NCI-H2227 (cell line): ENCODE results near the gene ERC2.

ENCODE experiments used
- DNase-seq: peaks from one replicate; lab custom pipeline; 2025; ENCODE audit not compliant: unreplicated experiment; lab: John Stamatoyannopoulos, UW

ERC2 gene

DNA sequence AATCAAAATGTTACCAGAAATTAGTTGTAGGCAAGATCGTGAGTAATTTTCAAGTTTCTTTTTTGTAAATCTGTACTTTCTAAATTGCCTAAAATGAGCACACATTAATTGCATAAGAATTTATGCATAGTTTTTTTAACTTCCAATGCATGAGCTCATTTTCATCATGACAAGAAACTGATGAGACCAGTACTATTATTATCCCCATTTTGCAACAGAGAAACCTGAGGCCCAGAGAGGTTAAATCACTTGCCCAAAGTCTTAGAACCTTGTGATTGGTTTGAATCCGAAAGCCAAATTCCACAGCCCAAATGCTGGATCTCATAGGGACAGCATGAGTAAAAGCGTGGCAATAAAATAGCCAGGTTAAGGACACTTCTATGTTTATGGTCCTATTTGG is 274.7 kb downstream of the ERC2 start:
- DNase-seq, result no peak

- DNase-seq, result no peak
Observed at GRCh38 chr3:56192001-56192400, 276.3 kb downstream of the ERC2 start.

DNA sequence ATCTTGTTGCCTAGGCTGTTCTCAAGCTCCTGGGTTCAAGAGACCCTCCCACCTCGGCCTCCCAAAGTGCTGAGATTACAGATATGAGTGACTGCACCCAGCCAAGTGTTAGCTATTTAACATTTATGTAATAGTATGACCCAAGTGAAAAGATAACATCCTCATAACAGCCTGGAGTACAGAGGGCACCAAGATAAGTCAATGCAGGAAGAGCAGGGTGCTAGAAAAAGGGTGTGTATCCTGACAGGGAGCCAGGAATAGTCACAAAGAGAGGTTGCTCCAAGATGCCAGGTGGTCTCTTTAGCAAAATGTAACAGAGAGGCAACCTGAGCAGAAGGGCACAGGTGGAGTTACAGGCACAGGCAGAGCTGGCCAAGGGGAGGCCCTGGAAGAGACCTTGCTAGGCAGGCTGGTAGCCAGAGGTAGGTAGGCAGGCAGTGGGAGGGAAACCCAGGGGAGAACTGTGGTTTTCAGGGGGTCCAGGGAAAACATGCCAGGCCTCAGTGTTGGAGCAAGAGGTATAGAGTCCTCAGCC is 277.4 kb downstream of the ERC2 start:
- DNase-seq, result no peak

- no peak for DNase-seq
Observed at GRCh38 chr3:56190130-56190529, 278.1 kb downstream of the ERC2 start.

GRCh38 chr3:56189536-56189935 is 278.7 kb downstream of the ERC2 start:
- no peak for DNase-seq

- DNase-seq, result no peak
Observed at GRCh38 chr3:56188201-56188600, 280.1 kb downstream of the ERC2 start.

DNA sequence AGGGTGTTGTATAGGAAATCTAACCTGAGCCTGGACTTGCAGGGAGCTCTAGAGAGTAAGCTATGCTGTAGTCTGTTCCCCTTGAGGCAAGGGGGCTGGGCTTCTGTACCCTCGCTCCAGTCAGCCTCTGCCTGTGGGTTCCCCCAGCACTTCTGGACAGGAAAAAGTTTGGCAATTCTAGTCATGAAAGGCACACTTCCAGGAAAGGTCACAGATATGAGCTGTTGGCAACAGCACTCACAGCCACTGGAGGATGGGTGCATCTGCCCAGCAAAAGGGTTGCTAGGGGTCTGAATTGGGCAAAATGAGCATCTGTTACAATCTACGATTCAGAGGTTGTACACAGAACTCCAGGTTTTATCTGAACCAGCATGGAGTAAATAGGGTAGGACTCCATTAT is 281.2 kb downstream of the ERC2 start:
- no peak for DNase-seq

GRCh38 chr3:56185827-56186226 is 282.4 kb downstream of the ERC2 start:
- no peak for DNase-seq

- DNase-seq, result no peak
Observed at GRCh38 chr3:56183529-56183928, 284.7 kb downstream of the ERC2 start.

DNA sequence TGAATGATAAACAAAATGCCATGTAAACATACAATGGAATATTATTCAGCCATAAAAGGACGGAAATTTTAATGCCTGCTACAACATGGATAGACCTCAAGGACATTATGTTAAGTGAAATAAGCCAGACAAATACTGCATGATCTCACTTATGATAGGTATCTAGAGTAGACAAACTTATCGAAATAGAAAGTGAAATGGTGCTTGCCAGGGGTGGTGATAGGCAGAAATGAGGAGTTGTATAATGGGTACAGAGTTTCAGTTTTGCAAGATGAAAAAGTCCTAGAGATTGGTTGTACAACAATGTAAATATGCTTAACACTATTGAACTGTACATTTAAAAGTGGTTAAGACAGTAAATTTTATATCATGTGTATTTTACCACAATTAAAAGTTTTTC is 287.8 kb downstream of the ERC2 start:
- no peak for DNase-seq

GRCh38 chr3:56173601-56174000 is 294.7 kb downstream of the ERC2 start:
- peak; percentile 1 for DNase-seq

DNA sequence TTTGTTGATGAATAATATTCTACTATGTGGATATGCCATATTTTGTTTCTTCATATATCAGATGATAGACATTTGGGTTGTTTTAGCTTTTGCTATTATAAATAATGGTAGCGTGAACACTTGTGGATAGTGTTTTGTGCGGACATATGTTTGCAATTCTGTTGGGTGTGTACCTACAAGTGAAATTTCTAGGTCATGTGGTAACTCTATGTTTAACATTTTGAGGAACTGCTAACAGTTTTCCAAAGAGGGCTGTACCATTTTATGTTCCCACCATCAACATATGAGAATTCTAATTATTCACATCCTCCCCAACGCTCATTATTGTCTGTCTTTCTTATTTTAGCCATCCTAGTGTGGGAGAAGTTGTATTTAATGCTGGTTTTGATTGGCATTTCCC is 303.8 kb downstream of the ERC2 start:
- DNase-seq, result no peak

DNA sequence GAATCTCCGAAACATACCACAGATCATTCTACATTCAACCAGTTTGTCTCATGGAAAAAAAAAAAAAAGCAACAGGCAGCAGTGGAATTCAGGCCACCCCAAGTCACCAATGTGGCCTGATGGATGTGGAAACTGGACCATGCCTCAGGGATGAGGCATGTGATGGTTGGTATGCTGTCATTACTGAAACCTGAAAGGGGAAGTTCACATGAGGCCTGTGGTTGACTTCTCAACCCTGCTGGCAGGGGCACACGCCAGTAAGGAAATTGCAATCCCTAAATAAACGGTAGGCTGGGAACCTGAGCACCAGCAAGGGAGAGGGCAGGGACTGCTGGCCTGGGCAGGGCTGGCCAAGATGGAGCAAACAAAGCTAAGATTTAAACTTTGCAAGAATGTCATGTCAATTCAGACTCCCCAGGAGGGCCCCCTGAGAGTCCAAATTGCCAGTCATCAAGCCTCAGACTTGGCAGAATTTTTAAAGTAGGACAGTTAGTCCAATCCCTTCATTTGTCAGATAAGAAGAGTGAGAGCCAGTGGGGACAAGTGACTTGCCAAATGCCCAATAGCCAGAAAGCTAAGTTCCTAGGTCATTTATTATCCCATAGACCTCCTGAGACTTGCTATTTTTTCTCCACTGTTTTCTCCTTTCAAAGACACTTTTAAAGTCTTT is 310.4 kb downstream of the ERC2 start:
- DNase-seq, result no peak

DNA sequence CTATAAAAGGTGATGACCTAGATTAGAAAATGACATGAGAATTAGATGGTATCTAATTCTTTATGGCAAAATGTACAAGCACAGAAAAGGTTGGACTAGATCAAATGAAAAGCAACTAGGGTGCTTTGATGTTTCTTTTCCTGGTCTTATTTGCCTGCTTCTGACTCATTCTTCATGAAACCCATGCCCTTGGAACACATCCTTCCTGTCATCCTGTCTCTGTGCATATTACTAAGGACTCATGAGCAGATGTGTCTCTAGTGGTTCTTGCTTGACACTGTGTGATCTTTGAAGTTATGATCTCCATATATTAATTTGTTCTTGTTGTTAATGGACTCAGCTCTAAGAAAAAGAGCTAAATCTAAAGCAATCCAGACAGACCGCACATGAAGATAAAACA is 314.0 kb downstream of the ERC2 start:
- no peak for DNase-seq

DNA sequence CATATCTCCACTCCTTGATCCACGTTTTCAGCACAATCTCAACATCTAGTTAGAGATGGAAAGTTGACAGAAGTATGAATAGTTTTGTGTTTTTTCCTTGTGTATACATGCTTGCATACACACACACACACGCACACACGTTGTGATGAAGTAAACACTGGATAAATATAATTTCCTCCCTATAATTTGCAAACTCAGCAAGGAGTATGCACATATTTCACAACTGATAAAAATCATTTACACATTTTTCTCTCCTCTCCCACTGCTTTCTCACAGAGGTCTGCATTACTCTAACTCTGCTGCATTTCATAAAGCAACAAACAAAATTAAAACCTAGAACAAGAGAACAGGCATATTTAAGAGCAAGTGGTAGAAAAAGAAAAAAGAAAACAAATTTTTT is 320.9 kb downstream of the ERC2 start:
- no peak for DNase-seq

DNA sequence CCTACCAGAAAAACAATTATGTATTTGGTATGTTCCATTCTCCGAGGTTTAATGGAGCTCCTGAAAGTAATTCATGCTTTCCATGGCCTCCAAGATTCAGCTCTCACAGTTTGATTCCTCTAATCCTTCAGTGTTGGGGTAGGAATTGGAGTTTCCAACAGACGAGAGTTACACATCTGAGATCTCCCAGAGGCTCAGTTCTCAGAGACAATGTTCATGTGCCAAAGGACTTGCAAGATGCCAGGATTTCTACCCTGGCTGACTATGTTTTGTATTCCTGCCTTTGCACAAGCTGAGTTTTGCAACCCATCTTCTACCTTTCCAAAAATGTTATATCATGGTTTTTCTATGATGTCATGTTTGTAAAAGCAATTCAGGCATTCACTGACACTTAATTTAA is 322.9 kb downstream of the ERC2 start:
- DNase-seq, result no peak

GRCh38 chr3:56144805-56145204 is 323.5 kb downstream of the ERC2 start:
- DNase-seq, result no peak

- no peak for DNase-seq
Observed at GRCh38 chr3:56137415-56137814, 330.9 kb downstream of the ERC2 start.

DNA sequence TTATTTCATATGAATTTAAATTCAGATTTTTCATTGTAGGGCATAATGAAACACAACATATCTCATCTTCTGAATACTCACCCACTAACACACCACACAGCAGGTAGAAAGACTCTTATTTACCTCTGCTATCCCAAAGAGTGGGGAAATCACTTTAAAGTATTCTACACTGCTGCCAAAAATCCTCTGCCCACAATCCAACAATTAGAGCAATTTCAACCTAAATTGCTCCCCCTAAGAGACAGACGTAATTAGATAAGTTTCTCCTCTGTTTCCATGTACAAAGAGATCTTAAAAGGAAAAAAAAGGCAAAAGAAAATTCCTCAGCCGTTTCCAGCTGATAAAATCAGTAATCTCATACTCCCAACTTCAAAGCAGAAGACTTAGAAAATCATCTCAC is 331.8 kb downstream of the ERC2 start:
- DNase-seq, result no peak

- no peak for DNase-seq
Observed at GRCh38 chr3:56135941-56136340, 332.3 kb downstream of the ERC2 start.

DNA sequence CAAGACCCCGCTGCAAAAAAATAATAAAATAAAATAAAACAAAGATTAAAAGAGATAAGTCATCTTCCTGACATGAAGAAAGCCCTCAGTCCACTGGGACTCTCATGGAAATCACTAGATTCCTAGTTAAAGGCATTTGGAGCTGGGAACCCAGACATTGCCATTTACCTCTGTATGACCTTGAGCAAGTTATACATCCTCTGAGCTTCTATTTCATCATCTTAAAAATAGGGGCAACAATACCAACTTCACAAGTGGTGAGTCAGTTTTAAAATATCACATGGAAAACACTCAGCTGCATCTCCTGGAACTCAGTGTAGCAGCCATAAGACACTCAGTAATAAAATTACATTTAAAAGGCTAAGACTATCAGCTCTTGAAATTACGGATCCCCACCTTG is 334.8 kb downstream of the ERC2 start:
- no peak for DNase-seq

DNA sequence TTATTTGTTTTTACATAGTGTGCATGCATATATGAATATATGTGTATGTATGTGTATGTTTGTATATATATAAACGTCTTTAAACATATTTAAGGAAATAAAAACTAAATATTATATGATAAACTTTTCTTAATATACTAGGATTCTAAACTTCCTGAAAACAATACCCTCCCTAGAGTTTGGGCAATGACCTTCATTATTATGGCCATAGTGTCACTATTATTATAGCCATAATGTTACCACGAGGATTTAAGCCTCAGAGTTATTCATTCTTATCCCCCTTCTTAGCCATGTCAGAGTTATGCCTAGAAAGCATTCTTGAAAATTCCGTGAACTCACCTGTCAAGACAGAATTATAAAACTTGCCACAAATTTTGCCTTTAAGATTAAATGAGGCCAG is 335.5 kb downstream of the ERC2 start:
- DNase-seq, result no peak

DNA sequence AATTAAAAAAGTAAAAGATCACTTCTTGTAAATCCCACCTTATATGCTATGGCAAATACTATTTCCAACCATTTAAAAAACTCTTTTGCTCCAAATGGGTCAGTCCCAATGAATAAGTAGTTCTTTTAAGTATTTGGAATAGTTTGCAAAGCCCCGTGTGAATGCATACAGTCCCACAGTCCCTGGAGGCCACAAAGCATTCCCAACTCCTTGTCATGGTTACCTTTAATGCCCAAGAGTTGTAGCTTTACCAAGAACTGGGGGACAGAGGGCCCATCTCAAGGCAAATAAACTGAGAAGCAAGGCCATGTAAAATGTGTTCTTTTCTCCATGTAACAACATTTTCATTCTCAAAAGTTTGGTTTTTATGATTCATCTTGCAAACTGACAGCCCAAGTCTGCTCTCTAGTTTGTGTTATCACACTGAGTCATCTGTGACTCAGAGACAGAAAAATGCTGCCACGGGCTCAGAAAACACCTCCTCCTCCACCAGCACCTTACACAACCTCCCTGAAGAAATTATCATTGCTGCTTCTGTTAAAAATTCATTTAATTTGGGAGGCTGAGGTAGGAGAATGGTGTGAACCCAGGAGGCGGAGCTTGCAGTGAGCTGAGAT is 336.2 kb downstream of the ERC2 start:
- no peak for DNase-seq
